ENCODE measurements around the gene LMO7.
"Not testable (repeated sequence)": the region's sequence is repeated elsewhere in the genome, so short reads cannot be mapped to it uniquely, and the experiment has no call there.

The LMO7 gene

GRCh38 chr13:75780103-75780502 lies 144.0 kb downstream of the LMO7 start:
- H3K14ac ChIP-seq (ENCODE audit: low read length); H3K27ac ChIP-seq (ENCODE audit: low read depth, low read length); H3K36me3 ChIP-seq (ENCODE audit: control insufficient read depth in 1 of 2, insufficient read depth in 2 of 2, low read length in 2 of 2); H2AFZ ChIP-seq (ENCODE audit: insufficient read depth, low read length, poor library complexity); H2BK120ac ChIP-seq (ENCODE audit: insufficient read depth, low read length, poor library complexity); H3K79me2 ChIP-seq (ENCODE audit: control insufficient read depth, insufficient read depth, low read length, poor library complexity); H3K9me3 ChIP-seq (ENCODE audit: insufficient read depth, low read depth, low read length); H3K4me2 ChIP-seq (ENCODE audit: low read length); H3K23ac ChIP-seq (ENCODE audit: low read length); H2BK12ac ChIP-seq (ENCODE audit: low read length); H4K91ac ChIP-seq (ENCODE audit: low read depth, low read length); H3K4me3 ChIP-seq (ENCODE audit: low read depth, low read length); H3K79me1 ChIP-seq (ENCODE audit: low read length); H3K4me1 ChIP-seq (ENCODE audit: control insufficient read depth in 1 of 2, insufficient read depth in 2 of 2, low read length in 2 of 2); H2AK5ac ChIP-seq (ENCODE audit: low read length); H2BK5ac ChIP-seq (ENCODE audit: low read depth, low read length, poor library complexity); H4K8ac ChIP-seq (ENCODE audit: low read depth, low read length); H3K18ac ChIP-seq (ENCODE audit: low read length); H4K12ac ChIP-seq (ENCODE audit: low read depth, low read length); H3K27me3 ChIP-seq (ENCODE audit: insufficient read depth, low read length); H3K4ac ChIP-seq (ENCODE audit: low read depth, low read length); H3K9ac ChIP-seq (ENCODE audit: low read length): not testable (repeated sequence)
- DNase-seq: peak; percentile 58 to 72
- no CpG with 5 or more reads among the region's 5 CpGs for WGBS (ENCODE audit: extremely low coverage, insufficient coverage, insufficient read length)

GRCh38 chr13:75782985-75783384 lies 146.9 kb downstream of the LMO7 start:
- Histone ChIP-seq H4K8ac (ENCODE audit: low read depth, low read length) (no peak overlapping the region), H3K23ac (ENCODE audit: low read length) (no peak overlapping the region), H3K14ac (ENCODE audit: low read length) (no peak overlapping the region), H3K9ac (ENCODE audit: low read length) (no peak overlapping the region), H2BK120ac (ENCODE audit: insufficient read depth, low read length, poor library complexity) (no peak overlapping the region), H3K4me1 (ENCODE audit: control insufficient read depth in 1 of 2, insufficient read depth in 2 of 2, low read length in 2 of 2) (no peaks in the 10 kb centered on the region), H3K79me2 (ENCODE audit: control insufficient read depth, insufficient read depth, low read length, poor library complexity) (no peaks in the 10 kb centered on the region), H2BK5ac (ENCODE audit: low read depth, low read length, poor library complexity) (no peak overlapping the region), H3K18ac (ENCODE audit: low read length) (no peak overlapping the region), H3K36me3 (ENCODE audit: control insufficient read depth in 1 of 2, insufficient read depth in 2 of 2, low read length in 2 of 2) (peaks cover 0 to 2% of the 10 kb centered on the region in 2 experiments), H2AK5ac (ENCODE audit: low read length) (no peak overlapping the region), H3K79me1 (ENCODE audit: low read length) (no peaks in the 10 kb centered on the region), H3K27ac (ENCODE audit: low read depth, low read length) (no peak overlapping the region), H4K91ac (ENCODE audit: low read depth, low read length) (no peak overlapping the region), H2AFZ (ENCODE audit: insufficient read depth, low read length, poor library complexity) (no peak overlapping the region), H2BK12ac (ENCODE audit: low read length) (no peak overlapping the region), H4K12ac (ENCODE audit: low read depth, low read length) (no peak overlapping the region), H3K4me3 (ENCODE audit: low read depth, low read length) (no peak overlapping the region), H3K9me3 (ENCODE audit: insufficient read depth, low read depth, low read length) (no peaks in the 10 kb centered on the region), H3K27me3 (ENCODE audit: insufficient read depth, low read length) (no peaks in the 10 kb centered on the region), H3K4me2 (ENCODE audit: low read length) (no peak overlapping the region), H3K4ac (ENCODE audit: low read depth, low read length) (no peak overlapping the region)
- WGBS (ENCODE audit: extremely low coverage, insufficient coverage, insufficient read length): no CpG with 5 or more reads among the region's 1 CpG
- no peak for DNase-seq

- WGBS (ENCODE audit: extremely low coverage, insufficient coverage, insufficient read length): no CpG with 5 or more reads among the region's 3 CpGs
- Histone ChIP-seq H3K9me3 (ENCODE audit: insufficient read depth, low read depth, low read length) (no peaks in the 10 kb centered on the region), H2BK120ac (ENCODE audit: insufficient read depth, low read length, poor library complexity) (no peak overlapping the region), H3K23ac (ENCODE audit: low read length) (no peak overlapping the region), H3K79me1 (ENCODE audit: low read length) (no peaks in the 10 kb centered on the region), H3K4ac (ENCODE audit: low read depth, low read length) (no peak overlapping the region), H3K9ac (ENCODE audit: low read length) (no peak overlapping the region), H2AK5ac (ENCODE audit: low read length) (no peak overlapping the region), H3K27me3 (ENCODE audit: insufficient read depth, low read length) (no peaks in the 10 kb centered on the region), H2BK12ac (ENCODE audit: low read length) (no peak overlapping the region), H3K79me2 (ENCODE audit: control insufficient read depth, insufficient read depth, low read length, poor library complexity) (no peaks in the 10 kb centered on the region), H4K12ac (ENCODE audit: low read depth, low read length) (no peak overlapping the region), H3K18ac (ENCODE audit: low read length) (no peak overlapping the region), H3K4me2 (ENCODE audit: low read length) (no peak overlapping the region), H3K14ac (ENCODE audit: low read length) (no peak overlapping the region), H4K91ac (ENCODE audit: low read depth, low read length) (no peak overlapping the region), H3K27ac (ENCODE audit: low read depth, low read length) (no peak overlapping the region), H3K36me3 (ENCODE audit: control insufficient read depth in 1 of 2, insufficient read depth in 2 of 2, low read length in 2 of 2) (peaks cover 0 to 2% of the 10 kb centered on the region in 2 experiments), H3K4me3 (ENCODE audit: low read depth, low read length) (no peak overlapping the region), H2AFZ (ENCODE audit: insufficient read depth, low read length, poor library complexity) (no peak overlapping the region), H3K4me1 (ENCODE audit: control insufficient read depth in 1 of 2, insufficient read depth in 2 of 2, low read length in 2 of 2) (peaks cover 0 to 2% of the 10 kb centered on the region in 2 experiments), H2BK5ac (ENCODE audit: low read depth, low read length, poor library complexity) (no peak overlapping the region), H4K8ac (ENCODE audit: low read depth, low read length) (no peak overlapping the region)
- no peak for DNase-seq
These were observed 147.9 kb downstream of the LMO7 start for GRCh38 chr13:75784003-75784402.

GRCh38 chr13:75785130-75785529 lies 149.0 kb downstream of the LMO7 start:
- Histone ChIP-seq H3K27me3 (ENCODE audit: insufficient read depth, low read length) (no peaks in the 10 kb centered on the region), H3K4me1 (ENCODE audit: control insufficient read depth in 1 of 2, insufficient read depth in 2 of 2, low read length in 2 of 2) (peaks cover 2 to 4% of the 10 kb centered on the region in 2 experiments), H3K79me2 (ENCODE audit: control insufficient read depth, insufficient read depth, low read length, poor library complexity) (no peaks in the 10 kb centered on the region), H3K36me3 (ENCODE audit: control insufficient read depth in 1 of 2, insufficient read depth in 2 of 2, low read length in 2 of 2) (peaks cover 0 to 2% of the 10 kb centered on the region in 2 experiments), H2BK120ac (ENCODE audit: insufficient read depth, low read length, poor library complexity) (no peak overlapping the region), H4K8ac (ENCODE audit: low read depth, low read length) (no peak overlapping the region), H3K23ac (ENCODE audit: low read length) (no peak overlapping the region), H3K79me1 (ENCODE audit: low read length) (no peaks in the 10 kb centered on the region), H2AFZ (ENCODE audit: insufficient read depth, low read length, poor library complexity) (no peak overlapping the region), H3K27ac (ENCODE audit: low read depth, low read length) (no peak overlapping the region), H3K4me3 (ENCODE audit: low read depth, low read length) (no peak overlapping the region), H2BK5ac (ENCODE audit: low read depth, low read length, poor library complexity) (no peak overlapping the region), H2BK12ac (ENCODE audit: low read length) (no peak overlapping the region), H3K4me2 (ENCODE audit: low read length) (no peak overlapping the region), H3K9ac (ENCODE audit: low read length) (no peak overlapping the region), H4K12ac (ENCODE audit: low read depth, low read length) (no peak overlapping the region), H2AK5ac (ENCODE audit: low read length) (no peak overlapping the region), H3K18ac (ENCODE audit: low read length) (no peak overlapping the region), H3K4ac (ENCODE audit: low read depth, low read length) (no peak overlapping the region), H4K91ac (ENCODE audit: low read depth, low read length) (no peak overlapping the region), H3K9me3 (ENCODE audit: insufficient read depth, low read depth, low read length) (no peaks in the 10 kb centered on the region), H3K14ac (ENCODE audit: low read length) (no peak overlapping the region)
- DNase-seq: no peak

Measured in trophoblast cell (in vitro differentiated cells and primary cell).